H4 (cell line): ENCODE data around the gene CAB39. TPM values are rescaled to one million over a fixed set of nuclear protein-coding genes. Genes with fewer than 3 reads are reported as not detected.

Source experiments
- DNase-seq: peaks from one replicate; pipeline ENCODE4 v3.0.0-alpha.2; 2015; ENCODE audit warnings: low spot score
- total RNA-seq: library from RNA; depleted of rRNA; stranded (reverse); fragments of >200 nt; shearing (Covaris generic); gene quantifications from 2 replicates; pipeline ENCODE4 v1.2.3, GENCODE V29; 2014

Gene CAB39
- total RNA-seq, 1 experiment from 2014 or later, result 42.2 TPM

- no peak for DNase-seq
Observed at GRCh38 chr2:230821261-230821990, 108.8 kb downstream of the CAB39 start.

GRCh38 chr2:230821991-230822520 lies 109.4 kb downstream of the CAB39 start:
- no peak for DNase-seq

GRCh38 chr2:230823264-230823964 lies 110.8 kb downstream of the CAB39 start:
- no peak for DNase-seq

GRCh38 chr2:230824406-230824978 lies 111.8 kb downstream of the CAB39 start:
- peak; percentile 76 for DNase-seq

GRCh38 chr2:230825354-230825753 lies 112.7 kb downstream of the CAB39 start:
- no peak for DNase-seq

GRCh38 chr2:230827774-230828271 lies 115.2 kb downstream of the CAB39 start:
- DNase-seq, result no peak

- DNase-seq, result no peak
Observed at GRCh38 chr2:230828272-230828961, 115.8 kb downstream of the CAB39 start.

- no peak for DNase-seq
Observed at GRCh38 chr2:230829293-230829692, 116.7 kb downstream of the CAB39 start.

- DNase-seq, result no peak
Observed at GRCh38 chr2:230829959-230830358, 117.3 kb downstream of the CAB39 start.

GRCh38 chr2:230830428-230830827 lies 117.8 kb downstream of the CAB39 start:
- DNase-seq, result no peak

GRCh38 chr2:230840301-230840700 lies 127.7 kb downstream of the CAB39 start:
- DNase-seq, result no peak

GRCh38 chr2:230842473-230842872 lies 129.8 kb downstream of the CAB39 start:
- DNase-seq, result no peak

GRCh38 chr2:230843132-230843531 lies 130.5 kb downstream of the CAB39 start:
- DNase-seq, result no peak

GRCh38 chr2:230846360-230846759 lies 133.7 kb downstream of the CAB39 start:
- DNase-seq, result no peak

GRCh38 chr2:230847883-230848388 lies 135.3 kb downstream of the CAB39 start:
- DNase-seq, result peak; percentile 68

- no peak for DNase-seq
Observed at GRCh38 chr2:230849633-230850357, 137.2 kb downstream of the CAB39 start.

- DNase-seq, result no peak
Observed at GRCh38 chr2:230850358-230850658, 137.7 kb downstream of the CAB39 start.

GRCh38 chr2:230852113-230852512 lies 139.5 kb downstream of the CAB39 start:
- no peak for DNase-seq

- DNase-seq, result no peak
Observed at GRCh38 chr2:230861552-230862255, 149.1 kb downstream of the CAB39 start.

- DNase-seq, result no peak
Observed at GRCh38 chr2:230862292-230862691, 149.7 kb downstream of the CAB39 start.

GRCh38 chr2:230863031-230863430 lies 150.4 kb downstream of the CAB39 start:
- no peak for DNase-seq
